GM19372 (cell line): ENCODE results near the gene ADORA2B.
"Not testable (repeated sequence)": the region's sequence is repeated elsewhere in the genome, so short reads cannot be mapped to it uniquely, and the experiment has no call there.

Source experiments
- ATAC-seq: cut with Tn5 transposase; IDR thresholded peaks from one replicate; pipeline ENCODE4 v1.9.1; 2021; ENCODE audit warnings: mild to moderate bottlenecking, low read depth, moderate library complexity; ENCODE audit not compliant: unreplicated experiment

The ADORA2B gene

GRCh38 chr17:15944759-15945526 is at the start of gene ADORA2B:
ADORA2B (plus strand) TSS chr17:15945130; CDS start chr17:15945249, 119 bp downstream.
- ATAC-seq, result peak; percentile 57

GRCh38 chr17:15896277-15896676 is 48.7 kb upstream of the ADORA2B start:
- no peak for ATAC-seq

GRCh38 chr17:15896834-15897233 is 48.1 kb upstream of the ADORA2B start:
- no peak for ATAC-seq

- ATAC-seq, result not testable (repeated sequence)
These were observed 45.3 kb upstream of the ADORA2B start for GRCh38 chr17:15899596-15899995.

- ATAC-seq, result no peak
These were observed 44.1 kb upstream of the ADORA2B start for GRCh38 chr17:15900871-15901270.

GRCh38 chr17:15905236-15905635 is 39.7 kb upstream of the ADORA2B start:
- ATAC-seq, result not testable (repeated sequence)

GRCh38 chr17:15907290-15907689 is 37.6 kb upstream of the ADORA2B start:
- no peak for ATAC-seq

- ATAC-seq, result no peak
These were observed 36.6 kb upstream of the ADORA2B start for GRCh38 chr17:15908378-15908777.

- no peak for ATAC-seq
These were observed 35.4 kb upstream of the ADORA2B start for GRCh38 chr17:15909481-15909991.

- no peak for ATAC-seq
These were observed 34.1 kb upstream of the ADORA2B start for GRCh38 chr17:15910791-15911190.

- not testable (repeated sequence) for ATAC-seq
These were observed 33.2 kb upstream of the ADORA2B start for GRCh38 chr17:15911701-15912100.

- no peak for ATAC-seq
These were observed 32.4 kb upstream of the ADORA2B start for GRCh38 chr17:15912416-15912955.

- no peak for ATAC-seq
These were observed 31.1 kb upstream of the ADORA2B start for GRCh38 chr17:15913826-15914225.

GRCh38 chr17:15914400-15915170 is 30.3 kb upstream of the ADORA2B start:
- ATAC-seq, result no peak

GRCh38 chr17:15915961-15916360 is 29.0 kb upstream of the ADORA2B start:
- no peak for ATAC-seq

- no peak for ATAC-seq
These were observed 27.9 kb upstream of the ADORA2B start for GRCh38 chr17:15917021-15917437.

GRCh38 chr17:15917438-15918027 is 27.4 kb upstream of the ADORA2B start:
- no peak for ATAC-seq

- ATAC-seq, result no peak
These were observed 26.7 kb upstream of the ADORA2B start for GRCh38 chr17:15918261-15918660.

GRCh38 chr17:15918661-15919259 is 26.2 kb upstream of the ADORA2B start:
- no peak for ATAC-seq

GRCh38 chr17:15919466-15919865 is 25.5 kb upstream of the ADORA2B start:
- no peak for ATAC-seq
